ENCODE measurements around the gene MAP2K5. TPM values are rescaled to one million over a fixed set of nuclear protein-coding genes. Genes with fewer than 3 reads are reported as not detected.

MAP2K5 gene
- polyA plus RNA-seq, 3 donors = 20.4 to 20.8 (median 20.6) TPM

- no peak for DNase-seq (ENCODE audit: extremely low read depth in 1 of 11, low read depth in 9 of 11, low spot score in 4 of 11)
Measured at GRCh38 chr15:67515090-67515489, 27.4 kb upstream of the MAP2K5 start.

GRCh38 chr15:67515557-67515956 lies 26.9 kb upstream of the MAP2K5 start:
- DNase-seq (ENCODE audit: extremely low read depth in 1 of 11, low read depth in 9 of 11, low spot score in 4 of 11) = no peak

GRCh38 chr15:67520321-67521028 lies 22.0 kb upstream of the MAP2K5 start:
- no peak for DNase-seq (ENCODE audit: extremely low read depth in 1 of 11, low read depth in 9 of 11, low spot score in 4 of 11)

- peak; percentile 68 to 87 (median 82) for DNase-seq (ENCODE audit: extremely low read depth in 1 of 11, low read depth in 9 of 11, low spot score in 4 of 11)
Measured at GRCh38 chr15:67521029-67521782, 21.3 kb upstream of the MAP2K5 start, which contains the start of gene C15orf61. TSS of gene C15orf61 (plus strand) at chr15:67521131. CDS start at chr15:67521249, 118 bp downstream.

- DNase-seq (ENCODE audit: extremely low read depth in 1 of 11, low read depth in 9 of 11, low spot score in 4 of 11) = peak in 1 of 11 donors; percentile 12
Measured at GRCh38 chr15:67521783-67522568, 20.5 kb upstream of the MAP2K5 start.

GRCh38 chr15:67523330-67523729 lies 19.2 kb upstream of the MAP2K5 start:
- DNase-seq (ENCODE audit: extremely low read depth in 1 of 11, low read depth in 9 of 11, low spot score in 4 of 11) = no peak

- DNase-seq (ENCODE audit: extremely low read depth in 1 of 11, low read depth in 9 of 11, low spot score in 4 of 11) = no peak
Measured at GRCh38 chr15:67524235-67524634, 18.3 kb upstream of the MAP2K5 start.

GRCh38 chr15:67528513-67528912 lies 14.0 kb upstream of the MAP2K5 start:
- DNase-seq (ENCODE audit: extremely low read depth in 1 of 11, low read depth in 9 of 11, low spot score in 4 of 11) = no peak

- DNase-seq (ENCODE audit: extremely low read depth in 1 of 11, low read depth in 9 of 11, low spot score in 4 of 11) = no peak
Measured at GRCh38 chr15:67531379-67531914, 11.1 kb upstream of the MAP2K5 start.

- DNase-seq (ENCODE audit: extremely low read depth in 1 of 11, low read depth in 9 of 11, low spot score in 4 of 11) = no peak
Measured at GRCh38 chr15:67533873-67534272, 8.6 kb upstream of the MAP2K5 start.

- no peak for DNase-seq (ENCODE audit: extremely low read depth in 1 of 11, low read depth in 9 of 11, low spot score in 4 of 11)
Measured at GRCh38 chr15:67534360-67534759, 8.1 kb upstream of the MAP2K5 start.

GRCh38 chr15:67537771-67538170 lies 4.7 kb upstream of the MAP2K5 start:
- no peak for DNase-seq (ENCODE audit: extremely low read depth in 1 of 11, low read depth in 9 of 11, low spot score in 4 of 11)

GRCh38 chr15:67543348-67543718 lies 830 bp downstream of the MAP2K5 start:
- peak in 2 of 11 donors; percentile 24 to 49 for DNase-seq (ENCODE audit: extremely low read depth in 1 of 11, low read depth in 9 of 11, low spot score in 4 of 11)

- DNase-seq (ENCODE audit: extremely low read depth in 1 of 11, low read depth in 9 of 11, low spot score in 4 of 11) = no peak
Measured at GRCh38 chr15:67544475-67544874, 2.0 kb downstream of the MAP2K5 start.

GRCh38 chr15:67545864-67546263 lies 3.4 kb downstream of the MAP2K5 start:
- DNase-seq (ENCODE audit: extremely low read depth in 1 of 11, low read depth in 9 of 11, low spot score in 4 of 11) = no peak

GRCh38 chr15:67547064-67547463 lies 4.6 kb downstream of the MAP2K5 start:
- no peak for DNase-seq (ENCODE audit: extremely low read depth in 1 of 11, low read depth in 9 of 11, low spot score in 4 of 11)

GRCh38 chr15:67547836-67548235 lies 5.3 kb downstream of the MAP2K5 start:
- no peak for DNase-seq (ENCODE audit: extremely low read depth in 1 of 11, low read depth in 9 of 11, low spot score in 4 of 11)

- DNase-seq (ENCODE audit: extremely low read depth in 1 of 11, low read depth in 9 of 11, low spot score in 4 of 11) = no peak
Measured at GRCh38 chr15:67548236-67548852, 5.8 kb downstream of the MAP2K5 start.
